Endothelial cell (in vitro differentiated cells): ENCODE measurements around the gene MSMP. TPM values are rescaled to one million over a fixed set of nuclear protein-coding genes. Genes with fewer than 3 reads are reported as not detected.
A peak's percentile ranks its signal among the peaks of the same experiment; 100 is the strongest.

Experiments
- DNase-seq: peaks from one replicate; pipeline ENCODE4 v3.0.0; 2021; ENCODE audit warnings: low spot score
- H3K27ac Mint-ChIP-seq: one replicate; pipeline ENCODE4 v1.8.0; 2021; ENCODE audit warnings: mixed read lengths, inconsistent platforms; ENCODE audit not compliant: unreplicated experiment
- H3K27me3 Mint-ChIP-seq: one replicate; pipeline ENCODE4 v1.8.0; 2021; ENCODE audit warnings: mild to moderate bottlenecking, moderate library complexity, mixed read lengths, inconsistent platforms; ENCODE audit not compliant: unreplicated experiment
- H3K36me3 Mint-ChIP-seq: one replicate; pipeline ENCODE4 v1.8.0; 2021; ENCODE audit warnings: mild to moderate bottlenecking, low read depth, mixed read lengths, inconsistent platforms; ENCODE audit not compliant: unreplicated experiment
- H3K4me1 Mint-ChIP-seq: one replicate; pipeline ENCODE4 v1.8.0; 2021; ENCODE audit warnings: mild to moderate bottlenecking, mixed read lengths, inconsistent platforms; ENCODE audit not compliant: unreplicated experiment
- H3K4me3 Mint-ChIP-seq: one replicate; pipeline ENCODE4 v1.8.0; 2021; ENCODE audit warnings: mild to moderate bottlenecking, mixed read lengths, inconsistent platforms; ENCODE audit not compliant: unreplicated experiment
- H3K9me3 Mint-ChIP-seq: one replicate; pipeline ENCODE4 v1.8.0; 2021; ENCODE audit warnings: mixed read lengths, inconsistent platforms; ENCODE audit not compliant: unreplicated experiment
- total RNA-seq: library from RNA; stranded (reverse); fragmentation: NEBNext Ultra II Directional; extraction: Animal tissue kit (Norgen Biotek cat#: 25700); gene quantifications from one replicate; pipeline ENCODE4 v1.2.1, GENCODE V29; 2021; ENCODE audit not compliant: unreplicated experiment
- TF ChIP-seq, protein P1 (sequence below): fragments of 200-600 bp; sonication (generic); IDR thresholded peaks from one replicate; pipeline ENCODE4 v1.5.0; 2021; ENCODE audit warnings: antibody characterized with exemption; ENCODE audit not compliant: unreplicated experiment

Gene MSMP
- total RNA-seq, 1 donor from 2014 or later: 2.8 TPM

DNA sequence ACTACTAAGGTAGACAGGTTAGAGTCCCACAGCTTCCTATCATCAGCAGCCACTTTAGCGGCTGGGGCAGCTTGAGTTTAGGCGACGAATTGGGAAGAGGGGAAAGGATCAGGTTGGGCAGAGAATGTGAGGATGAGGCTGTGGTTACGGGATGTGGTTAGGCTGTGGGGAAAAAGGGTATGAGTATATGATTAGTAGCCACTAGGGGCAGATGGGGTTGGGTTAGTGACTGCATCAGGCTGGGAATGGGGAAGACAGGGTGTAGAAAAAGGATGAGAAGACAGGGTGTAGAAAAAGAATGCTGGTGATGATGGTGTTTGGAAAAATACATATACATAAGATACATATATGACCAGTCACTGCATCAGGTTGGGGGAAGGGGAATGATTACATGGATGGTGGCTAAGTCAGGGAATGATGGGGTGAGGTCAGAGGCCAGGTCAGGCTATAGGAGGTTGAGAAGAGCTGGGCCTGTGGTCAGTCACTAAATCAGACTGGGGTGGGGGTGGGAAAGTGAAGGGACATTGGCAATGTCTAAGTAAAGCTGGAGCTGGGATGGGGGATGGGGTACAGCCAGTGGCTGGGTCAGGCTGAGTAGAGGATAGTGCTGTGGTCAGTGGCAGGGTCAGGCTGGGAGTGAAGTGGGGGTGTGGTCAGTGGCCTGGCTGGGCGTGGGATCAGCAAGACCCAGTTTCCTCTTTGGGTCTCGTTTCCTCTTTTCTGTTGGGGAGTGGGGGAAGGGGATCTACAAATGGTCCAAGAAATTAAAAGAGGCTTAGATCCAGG is 24.2 kb downstream of the MSMP start:
- TF ChIP-seq, protein P1, sequence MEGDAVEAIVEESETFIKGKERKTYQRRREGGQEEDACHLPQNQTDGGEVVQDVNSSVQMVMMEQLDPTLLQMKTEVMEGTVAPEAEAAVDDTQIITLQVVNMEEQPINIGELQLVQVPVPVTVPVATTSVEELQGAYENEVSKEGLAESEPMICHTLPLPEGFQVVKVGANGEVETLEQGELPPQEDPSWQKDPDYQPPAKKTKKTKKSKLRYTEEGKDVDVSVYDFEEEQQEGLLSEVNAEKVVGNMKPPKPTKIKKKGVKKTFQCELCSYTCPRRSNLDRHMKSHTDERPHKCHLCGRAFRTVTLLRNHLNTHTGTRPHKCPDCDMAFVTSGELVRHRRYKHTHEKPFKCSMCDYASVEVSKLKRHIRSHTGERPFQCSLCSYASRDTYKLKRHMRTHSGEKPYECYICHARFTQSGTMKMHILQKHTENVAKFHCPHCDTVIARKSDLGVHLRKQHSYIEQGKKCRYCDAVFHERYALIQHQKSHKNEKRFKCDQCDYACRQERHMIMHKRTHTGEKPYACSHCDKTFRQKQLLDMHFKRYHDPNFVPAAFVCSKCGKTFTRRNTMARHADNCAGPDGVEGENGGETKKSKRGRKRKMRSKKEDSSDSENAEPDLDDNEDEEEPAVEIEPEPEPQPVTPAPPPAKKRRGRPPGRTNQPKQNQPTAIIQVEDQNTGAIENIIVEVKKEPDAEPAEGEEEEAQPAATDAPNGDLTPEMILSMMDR: peak; percentile 68
- Mint-ChIP-seq H3K36me3 (peaks cover 24% of the 10 kb centered on the region), H3K4me3 (no peak overlapping the region), H3K27ac (no peak overlapping the region), H3K4me1 (peaks cover 21% of the 10 kb centered on the region), H3K9me3 (no peaks in the 10 kb centered on the region), H3K27me3 (peaks cover 15% of the 10 kb centered on the region)
- DNase-seq: peak; percentile 39

DNA sequence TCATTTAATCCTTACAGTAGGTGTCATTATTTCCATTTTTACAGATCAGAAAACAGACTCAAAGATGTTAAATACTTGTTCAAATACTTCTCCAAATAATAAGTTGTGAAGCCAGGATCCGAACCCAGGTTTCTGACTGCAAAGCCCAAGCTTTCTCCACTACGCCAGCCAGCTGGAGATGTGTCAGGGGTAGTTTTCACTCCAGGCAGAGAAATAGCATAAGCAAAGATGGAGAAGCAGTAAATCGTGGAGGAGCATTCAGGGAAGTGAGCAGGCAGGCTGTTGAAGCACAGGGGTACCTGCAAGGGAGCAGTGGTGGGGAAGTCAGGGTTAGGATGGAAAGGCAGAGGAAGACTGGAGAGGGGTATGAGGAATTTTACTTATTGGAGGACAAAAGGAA is 25.0 kb downstream of the MSMP start:
- DNase-seq: no peak
- Mint-ChIP-seq H3K36me3 (peaks cover 30% of the 10 kb centered on the region), H3K4me3 (no peak overlapping the region), H3K27me3 (peaks cover 16% of the 10 kb centered on the region), H3K27ac (no peak overlapping the region), H3K9me3 (no peaks in the 10 kb centered on the region), H3K4me1 (peaks cover 28% of the 10 kb centered on the region)
- TF ChIP-seq, protein P1: no peak

DNA sequence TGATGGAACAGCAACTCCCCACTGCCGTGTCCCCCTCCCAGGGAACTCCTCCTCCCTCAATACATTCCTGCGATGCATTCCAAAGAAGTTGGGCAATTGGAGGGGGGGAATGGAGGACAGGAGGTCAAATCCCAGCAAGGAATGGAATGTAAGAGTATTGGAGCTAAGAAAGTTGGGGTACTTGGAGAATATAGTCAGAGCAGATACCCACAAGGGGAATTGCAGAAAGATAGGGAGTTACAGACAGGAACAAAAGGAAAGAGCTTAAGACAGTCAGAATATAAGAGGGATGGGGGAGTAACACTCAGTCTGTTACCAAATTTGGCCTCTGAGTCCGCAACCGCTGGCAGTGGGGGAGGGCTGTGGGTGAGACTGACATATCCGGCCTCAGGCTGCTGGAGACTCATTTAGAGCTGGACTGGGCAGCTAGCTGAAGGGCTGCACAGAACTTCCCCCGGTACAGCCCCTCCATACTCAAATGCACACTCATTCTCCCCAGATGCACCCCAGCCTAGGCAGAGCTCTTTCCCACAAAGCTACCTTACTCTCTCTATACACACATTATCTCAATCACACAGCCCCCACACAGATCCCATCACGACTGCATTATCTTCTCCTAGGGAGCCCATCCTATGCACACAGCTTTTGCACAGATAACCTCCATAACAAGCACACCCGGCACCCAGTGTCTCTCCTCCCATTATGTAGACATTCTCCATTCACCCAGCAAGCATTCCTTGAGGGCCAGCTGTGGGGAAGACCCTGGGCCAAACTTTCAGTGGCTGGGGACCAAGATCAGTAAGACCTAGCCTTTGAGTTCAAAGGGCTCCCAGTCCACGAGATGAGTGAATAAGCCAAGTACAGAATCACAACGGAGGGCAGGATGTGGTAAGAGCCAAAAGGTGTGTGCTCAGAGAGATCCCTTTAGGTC is 25.8 kb downstream of the MSMP start:
- peak; percentile 68 for DNase-seq

DNA sequence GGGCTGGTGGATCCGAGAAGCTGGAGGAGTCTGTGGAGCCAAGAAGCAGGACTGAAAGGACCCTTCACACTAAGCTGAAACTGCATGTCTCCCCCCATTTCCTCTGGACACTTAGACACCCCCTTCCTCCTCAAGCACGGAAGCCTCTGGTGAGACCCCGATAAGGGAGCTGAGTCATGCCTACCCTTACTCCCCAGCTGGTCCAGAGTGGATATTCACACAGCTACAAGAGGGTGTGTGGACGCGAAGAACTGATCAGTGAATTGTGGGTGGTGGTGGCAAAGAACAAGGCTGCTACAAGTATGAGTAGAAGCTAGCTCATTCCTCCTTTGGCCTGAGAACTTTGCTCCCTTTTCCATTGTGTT is 26.4 kb downstream of the MSMP start:
- Mint-ChIP-seq H3K4me1 (peaks cover 22% of the 10 kb centered on the region), H3K4me3 (no peak overlapping the region), H3K27me3 (peaks cover 16% of the 10 kb centered on the region), H3K36me3 (peaks cover 35% of the 10 kb centered on the region), H3K27ac (no peak overlapping the region), H3K9me3 (no peaks in the 10 kb centered on the region)
- DNase-seq: no peak
- TF ChIP-seq, protein P1: no peak

More for the DNA sequence above, 25.8 kb downstream of the MSMP start:
- TF ChIP-seq, protein P1: no peak
- H3K27me3 Mint-ChIP-seq: peaks cover 16% of the 10 kb centered on the region
- peaks cover 36% of the 10 kb centered on the region for H3K36me3 Mint-ChIP-seq
- H3K27ac Mint-ChIP-seq: no peak overlapping the region
- no peak overlapping the region for H3K4me3 Mint-ChIP-seq
- H3K9me3 Mint-ChIP-seq: no peaks in the 10 kb centered on the region
- H3K4me1 Mint-ChIP-seq: peaks cover 27% of the 10 kb centered on the region

DNA sequence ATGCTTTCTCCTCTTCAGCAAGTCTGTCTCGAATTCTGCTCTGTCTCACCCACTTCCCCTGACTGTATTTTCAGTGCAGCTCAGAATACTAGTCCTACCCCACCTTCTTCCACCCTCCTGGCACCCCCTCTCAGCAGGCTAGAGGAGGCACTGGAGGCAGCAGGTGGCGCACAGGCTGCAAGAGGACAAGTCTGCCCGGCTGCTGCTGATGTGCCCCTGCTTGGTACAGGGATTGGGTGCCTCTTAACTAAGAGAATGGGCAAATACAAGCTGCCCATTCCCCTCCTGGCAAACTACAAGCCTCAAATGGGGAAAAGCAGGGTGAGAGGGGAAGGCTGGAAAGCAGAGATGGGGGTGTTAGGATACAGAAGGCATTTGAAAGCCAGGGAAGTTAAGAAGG is 27.1 kb downstream of the MSMP start:
- H3K27me3 Mint-ChIP-seq: peaks cover 21% of the 10 kb centered on the region
- peak overlapping the region; percentile 72 for H3K4me3 Mint-ChIP-seq
- DNase-seq: no peak
- TF ChIP-seq, protein P1: no peak
- H3K36me3 Mint-ChIP-seq: peaks cover 41% of the 10 kb centered on the region
- no peak overlapping the region for H3K27ac Mint-ChIP-seq
- H3K4me1 Mint-ChIP-seq: peaks cover 22% of the 10 kb centered on the region
- H3K9me3 Mint-ChIP-seq: no peaks in the 10 kb centered on the region
